HG03135 (cell line): ENCODE measurements around the gene CAP1.
A peak's percentile ranks its signal among the peaks of the same experiment; 100 is the strongest.
"Not testable (repeated sequence)": the region's sequence is repeated elsewhere in the genome, so short reads cannot be mapped to it uniquely, and the experiment has no call there.

Source experiments
- ATAC-seq: cut with Tn5 transposase; IDR thresholded peaks from one replicate; pipeline ENCODE4 v1.9.1; 2021; ENCODE audit warnings: mild to moderate bottlenecking, moderate library complexity; ENCODE audit not compliant: unreplicated experiment

CAP1 gene

DNA sequence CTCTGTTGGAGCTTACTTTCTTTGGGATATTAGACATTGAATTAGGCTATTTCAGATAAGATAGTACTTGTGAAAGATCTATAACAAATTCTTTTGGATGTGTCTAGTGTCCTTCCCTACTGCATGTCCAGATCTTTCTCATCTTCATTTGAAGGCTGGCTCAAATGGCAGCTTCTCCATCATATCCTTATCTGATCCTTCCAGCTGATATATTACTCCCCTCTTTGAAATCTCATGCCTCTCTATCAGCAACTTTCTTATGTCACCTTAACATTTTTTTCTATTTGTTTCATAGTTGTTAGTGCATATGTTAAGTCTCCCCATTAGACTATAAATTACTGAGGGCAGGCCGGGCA lies 17.5 kb downstream of the CAP1 start:
- no peak for ATAC-seq

DNA sequence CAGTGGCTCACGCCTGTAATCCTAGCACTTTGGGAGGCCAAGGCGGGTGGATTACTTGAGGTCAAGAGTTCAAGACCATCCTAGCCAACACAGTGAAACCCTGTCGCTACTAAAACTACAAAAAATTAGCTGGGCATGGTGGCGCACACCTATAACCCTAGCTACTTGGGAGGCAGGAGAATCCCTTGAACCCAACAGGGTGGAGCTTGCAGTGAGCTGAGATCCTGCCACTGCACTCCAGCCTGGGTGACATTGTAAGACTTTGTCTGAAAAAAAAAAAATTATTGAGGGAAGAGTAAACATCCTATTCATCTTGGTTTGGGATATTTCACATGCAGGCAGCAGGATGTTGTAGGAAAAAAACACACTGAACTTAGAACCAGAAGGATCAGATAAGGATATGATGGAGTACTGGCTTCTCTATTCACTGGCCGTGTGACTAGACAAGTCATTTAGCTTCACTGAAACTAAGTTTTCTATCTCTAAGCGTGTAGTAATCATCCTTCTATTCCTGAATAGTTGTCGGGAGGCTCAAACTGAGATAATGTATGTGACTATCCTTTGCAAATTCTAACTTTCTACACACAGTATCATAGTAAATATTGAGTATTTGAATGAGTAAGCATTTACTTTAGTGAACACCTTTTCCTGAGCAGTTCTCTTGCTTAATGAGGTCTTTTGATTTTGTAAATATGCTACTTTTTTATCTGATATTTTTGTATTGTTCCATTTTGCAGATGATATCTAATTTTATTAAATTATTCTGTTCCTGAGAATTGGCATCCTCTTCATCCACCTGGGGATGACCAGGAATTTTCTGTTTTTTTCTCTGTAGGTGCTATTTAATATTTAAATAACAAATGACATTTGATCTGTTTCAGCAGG lies 18.2 kb downstream of the CAP1 start:
- ATAC-seq, result no peak

- ATAC-seq, result no peak
These were observed 18.9 kb downstream of the CAP1 start for GRCh38 chr1:40059338-40059959.

DNA sequence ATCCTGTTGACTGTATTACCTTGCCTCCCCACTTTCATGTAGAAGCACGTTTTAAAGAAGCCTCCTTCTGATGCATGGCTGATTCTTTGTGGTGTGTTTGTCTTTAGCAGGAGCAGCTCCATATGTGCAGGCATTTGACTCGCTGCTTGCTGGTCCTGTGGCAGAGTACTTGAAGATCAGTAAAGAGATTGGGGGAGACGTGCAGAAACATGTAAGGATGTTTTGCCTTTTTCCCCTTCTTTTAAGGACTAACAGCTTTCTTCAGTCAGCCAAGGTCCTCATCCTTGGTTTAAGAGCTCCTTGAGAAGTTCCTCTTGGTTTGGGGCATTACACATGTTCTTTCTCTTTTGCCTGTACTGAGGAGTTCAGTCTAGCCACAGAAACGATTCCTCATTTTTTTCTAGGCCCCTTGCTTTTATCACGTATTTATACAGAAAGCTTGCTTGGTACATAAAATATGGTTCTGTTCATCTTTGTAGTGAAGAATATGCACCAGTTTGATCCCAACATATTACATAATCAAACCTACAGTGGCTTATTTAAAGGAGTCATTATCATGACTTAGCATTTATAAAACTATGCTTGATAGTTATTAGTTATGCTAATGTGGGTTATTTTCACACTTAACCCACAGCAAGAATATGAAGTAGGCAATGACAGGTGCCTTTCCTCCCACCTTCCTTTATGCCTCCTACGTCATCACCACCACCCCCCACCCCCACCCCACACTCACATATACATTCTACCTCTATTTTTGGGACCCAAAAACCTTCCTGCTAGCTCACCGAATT lies 19.6 kb downstream of the CAP1 start:
- ATAC-seq, result no peak

GRCh38 chr1:40064797-40065499 lies 24.4 kb downstream of the CAP1 start:
- ATAC-seq, result peak; percentile 67

DNA sequence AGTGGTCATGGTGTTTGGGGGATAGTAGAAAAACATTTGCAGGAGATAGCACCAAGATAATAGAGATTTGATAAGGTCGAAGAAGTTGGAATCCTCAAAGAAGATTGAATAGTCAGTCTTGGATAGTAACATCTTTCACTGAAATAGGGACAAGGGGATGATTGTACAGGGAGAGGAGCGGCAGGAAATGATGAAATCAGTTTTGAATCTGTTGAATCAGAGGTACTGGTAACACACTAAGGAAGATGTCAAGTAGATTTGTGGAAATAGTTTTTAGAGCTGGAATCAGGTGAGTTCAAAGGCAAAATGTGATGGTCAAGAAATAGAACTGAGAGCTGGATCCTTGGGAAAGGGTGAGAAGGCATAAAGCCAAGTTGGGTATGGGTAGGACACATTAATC lies 26.5 kb downstream of the CAP1 start:
- ATAC-seq, result no peak

DNA sequence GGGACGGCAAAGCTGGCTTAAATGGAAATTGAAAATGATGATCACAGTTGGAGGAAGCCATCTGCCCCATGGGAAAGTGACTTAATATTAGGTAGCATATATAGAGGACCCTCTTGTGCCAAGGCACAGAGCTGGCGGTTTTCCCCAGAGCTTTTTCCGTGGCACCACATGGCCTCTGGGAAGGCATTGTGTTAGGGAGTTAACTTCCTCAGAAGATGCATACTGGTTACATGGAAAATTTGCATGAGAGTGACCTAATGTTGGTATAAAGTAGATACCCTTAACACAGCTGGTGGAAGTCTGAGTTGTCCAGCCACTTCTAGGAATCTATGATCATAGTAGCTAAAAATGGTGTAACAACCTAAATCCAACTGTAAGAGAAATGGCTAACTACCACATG lies 27.3 kb downstream of the CAP1 start:
- no peak for ATAC-seq

DNA sequence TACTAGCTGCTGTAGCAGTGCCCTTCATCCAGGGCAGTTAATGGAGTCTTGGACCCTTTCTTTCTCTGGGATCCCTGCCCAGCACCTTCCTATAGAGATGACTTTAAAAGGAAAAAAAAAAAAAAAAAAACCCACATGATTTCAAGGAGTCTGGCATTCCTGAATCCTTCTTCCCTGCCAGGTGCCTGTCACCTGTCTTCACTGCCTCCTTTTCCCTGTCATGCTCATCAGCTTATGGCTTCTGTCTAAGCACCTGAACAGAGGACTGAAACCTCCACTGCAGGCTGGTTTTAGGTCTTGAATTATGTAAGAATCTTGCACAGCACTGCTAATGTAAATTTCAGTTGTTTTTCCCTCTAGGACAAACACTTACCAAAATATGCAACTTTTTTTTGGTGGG lies 31.6 kb downstream of the CAP1 start:
- no peak for ATAC-seq

DNA sequence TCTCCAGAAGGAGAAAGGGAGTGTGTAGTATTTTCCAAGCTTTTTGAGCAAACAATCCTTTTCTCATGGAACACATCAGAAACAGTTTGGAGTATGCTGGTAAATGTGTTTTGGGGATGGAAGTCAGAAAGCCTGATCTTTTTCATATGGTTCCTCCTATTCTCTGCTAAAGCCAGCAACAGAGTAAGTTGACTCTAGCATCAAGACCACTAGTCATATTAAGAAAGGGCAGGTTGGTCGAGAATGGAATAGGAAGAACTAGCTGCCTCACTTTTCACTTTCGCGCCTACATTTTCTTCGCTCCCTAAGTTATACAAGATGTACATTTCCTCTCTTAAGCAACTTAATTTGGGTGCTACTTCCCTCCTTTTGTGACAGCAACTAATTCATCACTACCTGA lies 32.5 kb downstream of the CAP1 start:
- no peak for ATAC-seq

GRCh38 chr1:40075266-40075665 lies 34.7 kb downstream of the CAP1 start:
- no peak for ATAC-seq

DNA sequence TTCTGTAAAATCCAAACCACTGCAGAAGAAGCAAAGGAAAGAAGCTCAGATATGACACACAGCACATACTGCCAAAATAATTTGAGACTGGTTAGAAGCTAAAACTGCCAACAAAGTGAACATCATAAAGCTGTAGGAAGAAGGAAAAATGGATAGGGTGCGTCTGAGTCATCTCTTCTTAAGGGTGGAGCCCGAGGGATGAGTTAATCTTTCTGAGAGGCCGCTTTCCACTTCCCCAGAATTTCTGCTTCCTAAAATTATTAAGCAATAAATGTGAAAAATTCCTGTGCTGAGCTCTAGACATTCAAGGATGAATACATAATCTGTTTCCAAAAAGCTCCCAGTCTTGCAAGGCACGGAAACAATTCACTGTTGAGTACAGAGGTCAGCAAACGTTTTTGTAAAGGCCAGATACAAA lies 36.4 kb downstream of the CAP1 start:
- no peak for ATAC-seq

GRCh38 chr1:40078512-40079333 lies 38.2 kb downstream of the CAP1 start:
- ATAC-seq, result no peak

DNA sequence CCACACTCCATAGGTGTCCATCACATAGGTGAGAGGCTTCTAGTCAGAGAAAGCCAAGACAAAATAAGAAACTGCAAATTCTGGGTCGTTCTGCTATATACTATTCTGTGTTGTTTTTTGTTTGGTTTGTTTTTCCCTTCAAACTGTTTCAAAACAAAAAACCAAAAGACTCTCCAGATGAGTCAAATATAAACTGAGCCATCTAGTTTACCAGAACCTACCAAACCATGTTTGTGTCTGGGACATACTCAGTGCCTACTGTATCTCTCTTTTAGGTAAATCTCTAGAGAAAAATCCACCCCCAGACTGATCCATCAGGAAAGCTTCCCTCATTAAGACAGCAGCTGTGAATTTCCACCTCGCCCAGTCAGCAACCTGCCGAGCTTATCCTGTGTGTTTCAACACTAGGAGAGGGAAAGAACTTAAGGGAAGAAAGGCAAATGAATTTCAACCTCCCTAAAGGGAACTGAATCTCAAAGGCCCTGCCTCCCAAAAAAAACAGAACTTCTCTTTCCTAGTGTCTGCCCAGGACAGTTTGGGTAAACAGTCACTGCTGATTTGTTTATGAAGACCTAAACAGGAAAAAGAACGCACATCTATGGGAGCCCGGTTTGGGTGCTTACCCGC lies 39.4 kb downstream of the CAP1 start:
- ATAC-seq, result no peak

DNA sequence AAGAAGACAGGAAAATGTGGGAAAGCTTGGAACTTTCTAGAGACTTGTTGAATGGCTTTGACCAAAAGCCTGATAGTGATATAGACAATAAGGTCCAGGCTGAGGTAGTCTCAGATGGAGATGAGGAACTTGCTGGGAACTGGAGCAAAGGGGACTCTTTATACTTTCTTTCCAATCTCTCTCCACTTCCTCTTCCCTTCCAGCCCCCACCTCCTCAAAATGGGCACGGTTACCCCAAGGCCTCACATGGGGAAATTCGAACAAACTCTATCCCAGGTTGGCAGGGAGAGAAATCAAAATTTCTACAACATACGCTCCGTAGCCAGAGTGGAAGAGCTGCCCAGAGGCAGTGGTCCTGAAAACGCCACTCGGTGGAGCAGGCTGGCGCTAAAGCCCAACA lies 41.3 kb downstream of the CAP1 start:
- ATAC-seq, result no peak

GRCh38 chr1:40084750-40085149 lies 44.2 kb downstream of the CAP1 start:
- ATAC-seq, result not testable (repeated sequence)

DNA sequence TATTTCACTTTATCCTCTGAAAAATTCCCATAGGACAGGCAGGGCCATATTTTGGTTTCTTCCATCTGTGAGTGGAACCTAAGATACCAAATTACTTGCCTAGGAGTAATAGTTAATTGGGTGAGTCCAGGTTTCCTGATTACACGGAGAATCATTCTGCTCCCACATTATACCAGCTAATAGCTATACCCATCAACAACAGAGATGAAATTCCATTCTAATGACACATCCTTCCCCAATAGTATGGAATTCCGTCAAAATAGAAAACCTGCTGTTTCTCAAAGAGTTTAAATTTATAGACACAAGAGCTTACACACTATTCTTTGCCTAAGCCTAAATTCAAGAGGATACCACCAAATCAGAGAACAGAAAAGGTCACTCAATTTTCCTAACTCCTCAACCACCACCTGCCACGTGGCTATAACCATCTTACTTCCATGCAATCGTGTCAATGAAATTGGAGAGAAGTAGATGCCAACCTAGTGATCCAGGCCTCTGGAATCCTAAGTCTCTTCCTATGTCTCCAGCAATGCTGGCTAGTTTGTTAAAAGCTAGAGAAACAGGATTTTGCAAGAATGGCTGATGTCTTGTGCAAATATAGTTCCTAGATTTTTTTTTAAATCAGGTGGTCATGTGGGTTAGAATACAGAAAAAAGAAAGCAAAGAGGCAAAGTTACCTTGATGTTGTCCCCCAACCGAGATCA lies 50.3 kb downstream of the CAP1 start:
- ATAC-seq, result no peak

DNA sequence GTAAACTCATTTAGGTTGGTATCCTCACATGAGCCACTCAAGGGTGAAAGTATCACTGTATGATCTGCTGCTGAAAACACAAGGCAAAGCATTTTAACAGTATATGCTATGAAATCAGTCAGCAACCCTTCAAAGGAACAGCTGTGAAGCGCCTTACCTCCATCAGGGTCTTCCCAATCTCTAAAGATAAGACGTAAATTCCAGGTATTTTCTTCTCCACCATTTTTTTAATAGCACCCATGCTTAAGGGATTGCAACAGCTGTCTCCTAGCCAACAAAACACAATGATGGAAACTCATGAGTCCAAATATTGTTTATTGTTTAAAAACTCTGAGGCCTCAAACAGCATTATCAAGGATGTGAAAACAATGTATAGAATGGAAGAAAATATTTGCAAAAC lies 51.7 kb downstream of the CAP1 start:
- no peak for ATAC-seq

- no peak for ATAC-seq
These were observed 52.4 kb downstream of the CAP1 start for GRCh38 chr1:40092706-40093639.
